H54 (cell line): ENCODE results near the gene BCLAF3.

Experiments used
- DNase-seq: peaks from one replicate; pipeline ENCODE4 v3.0.0; 2011; ENCODE audit warnings: low spot score, mixed read lengths; ENCODE audit not compliant: insufficient read length
- FAIRE-seq: peaks from 3 replicates; lab custom pipeline; 2011; peaks lifted over from hg19 to GRCh38; lab: Jason Lieb, UNC
- POLR2A ChIP-seq: IDR thresholded peaks from 2 replicates; pipeline ENCODE4 v1.6.1; 2011; ENCODE audit warnings: low read depth, mild to moderate bottlenecking, low read length

BCLAF3 gene

DNA sequence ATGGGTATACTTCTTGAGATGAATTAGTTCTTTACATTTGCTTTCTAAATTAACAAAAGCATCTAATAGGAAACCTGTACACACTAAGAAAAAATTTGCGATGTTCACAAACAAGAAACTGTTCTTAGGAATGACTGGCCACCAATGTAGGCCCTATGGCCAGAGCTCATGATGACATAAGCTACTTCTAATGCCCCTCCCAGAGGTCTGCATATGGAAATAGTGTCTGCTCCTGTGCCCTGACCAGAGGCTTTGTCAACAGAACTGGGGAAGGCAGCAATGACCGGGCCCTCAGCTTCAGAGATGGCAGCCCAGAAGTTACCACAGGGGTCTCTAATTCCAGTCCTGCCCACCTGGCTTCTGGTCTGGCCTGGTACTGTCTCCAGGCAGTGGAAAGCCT lies 15.0 kb upstream of the BCLAF3 start:
- no peak for TF ChIP-seq POLR2A
- FAIRE-seq: no peak
- no peak for DNase-seq

DNA sequence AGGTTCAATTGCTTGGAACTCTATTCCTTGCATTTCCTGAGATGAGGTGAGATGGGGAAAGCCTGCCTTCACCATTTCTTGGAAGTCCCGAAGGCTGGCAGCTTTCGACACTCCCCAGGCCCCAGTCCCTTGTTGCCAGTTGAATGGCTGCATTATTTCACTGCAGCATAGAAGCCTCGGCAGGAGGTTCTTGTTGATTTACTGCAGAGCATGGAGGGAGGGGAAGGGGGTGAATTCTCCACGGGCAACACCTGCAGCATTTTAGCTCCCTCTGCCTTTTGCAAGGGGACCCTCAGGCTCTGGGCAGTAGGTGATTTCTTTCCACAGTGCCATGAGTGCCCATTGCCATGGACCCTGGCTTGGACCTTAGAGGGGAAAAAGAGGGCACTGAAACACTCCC lies 10.7 kb upstream of the BCLAF3 start:
- DNase-seq (no peak), FAIRE-seq (no peak)
- no peak for TF ChIP-seq POLR2A

DNA sequence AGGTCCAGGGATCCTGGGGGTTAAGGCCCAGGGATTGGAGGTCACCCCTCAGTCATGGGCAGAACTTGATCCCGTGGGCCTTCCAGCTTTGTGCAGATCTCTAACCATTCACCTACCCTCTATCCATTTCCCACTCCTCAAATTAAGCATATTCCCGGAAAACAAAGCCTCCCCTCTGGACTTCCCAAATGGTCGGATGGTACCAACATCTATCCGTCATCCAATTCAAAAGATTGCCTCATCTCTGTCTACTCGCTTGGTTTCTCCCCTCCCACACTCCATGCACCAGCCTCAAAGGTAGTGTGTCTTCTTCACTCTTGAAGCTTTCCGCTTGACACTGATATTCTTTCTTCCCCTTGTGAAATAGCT lies 473 bp upstream of the BCLAF3 start:
- FAIRE-seq: no peak

DNA sequence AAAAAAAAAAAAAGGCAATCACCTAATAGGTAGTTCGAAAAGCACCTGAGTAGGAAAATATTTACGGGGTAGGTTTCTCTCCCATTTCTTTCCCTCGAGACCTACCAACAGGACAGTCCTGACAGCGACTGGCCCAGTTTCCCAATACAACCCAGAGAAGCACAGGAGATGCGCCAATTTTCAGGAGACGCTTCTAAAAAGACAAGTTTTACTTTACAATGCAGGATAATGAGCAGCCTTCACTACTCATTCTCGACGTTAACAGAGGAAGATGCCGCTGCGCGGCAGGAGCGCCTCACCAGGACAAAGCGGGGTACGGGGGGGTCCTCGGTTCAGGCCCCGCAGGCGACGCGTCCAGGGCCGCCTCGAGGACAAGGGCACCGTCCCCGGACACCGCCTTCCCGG lies 708 bp downstream of the BCLAF3 start:
- no peak for TF ChIP-seq POLR2A
- FAIRE-seq: no peak
- peak; percentile 7 for DNase-seq

More for the DNA sequence above, 473 bp upstream of the BCLAF3 start:
- no peak; the same call in 1 of the 2 replicates for TF ChIP-seq POLR2A
- DNase-seq: no peak

DNA sequence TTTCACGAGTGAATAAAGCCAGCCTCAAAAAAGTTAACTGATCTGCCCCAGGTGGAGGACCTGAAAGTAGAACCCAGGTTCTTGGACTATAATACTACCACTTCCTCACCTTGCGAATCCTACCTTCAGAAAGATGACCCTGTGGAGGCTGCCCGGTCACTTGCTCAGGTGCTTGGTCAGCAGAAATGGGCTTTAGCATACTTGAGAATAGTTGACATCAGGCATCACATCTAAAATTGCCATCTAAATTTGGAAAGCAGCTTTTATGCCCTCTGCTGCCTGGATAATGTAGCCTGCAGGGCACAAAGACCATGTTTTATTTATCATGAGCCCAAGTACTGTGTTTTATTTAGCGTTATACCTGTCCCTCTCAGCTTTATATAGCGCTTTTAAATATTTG lies 3.0 kb downstream of the BCLAF3 start:
- no peak for DNase-seq
- FAIRE-seq: no peak
- no peak for TF ChIP-seq POLR2A

DNA sequence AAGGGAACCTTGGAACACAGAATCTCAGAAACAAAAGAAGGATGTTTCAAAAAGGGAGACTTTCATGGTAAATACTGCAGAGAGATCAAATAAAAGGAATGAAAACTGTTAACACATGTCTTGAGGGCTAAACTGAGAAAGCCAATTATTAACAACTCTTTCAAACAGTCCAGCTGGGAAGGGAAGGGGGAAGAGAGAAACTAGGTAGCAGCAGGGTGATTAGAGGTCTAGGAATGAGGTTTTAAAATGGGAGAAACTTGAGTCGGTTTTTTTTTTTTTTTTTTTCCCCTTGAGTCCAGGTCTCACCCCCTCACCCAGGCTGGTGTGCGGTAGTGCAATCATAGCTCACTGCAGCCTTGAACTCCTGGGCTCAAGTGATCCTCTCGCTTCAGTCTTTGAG lies 4.3 kb downstream of the BCLAF3 start:
- TF ChIP-seq POLR2A: no peak
- DNase-seq (no peak), FAIRE-seq (no peak)

DNA sequence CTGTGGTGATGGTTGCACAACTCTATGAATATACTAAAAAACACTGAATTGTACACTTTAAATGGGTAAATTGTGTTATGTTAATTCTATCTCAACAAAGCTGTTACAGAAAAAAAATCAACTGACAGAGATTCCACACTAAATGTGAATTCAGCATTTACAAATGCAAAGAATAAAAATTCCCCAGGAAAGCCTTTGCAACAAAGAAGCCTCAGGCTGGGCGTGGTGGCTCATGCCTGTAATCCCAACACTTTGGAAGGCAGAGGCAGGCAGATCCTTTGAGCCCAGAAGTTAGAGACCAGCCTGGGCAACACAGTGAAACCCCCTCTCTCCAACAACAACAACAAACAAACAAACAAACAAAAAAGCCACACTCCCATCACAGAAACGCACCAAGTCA lies 8.9 kb downstream of the BCLAF3 start:
- no peak for FAIRE-seq
- DNase-seq: no peak
- no peak for TF ChIP-seq POLR2A

DNA sequence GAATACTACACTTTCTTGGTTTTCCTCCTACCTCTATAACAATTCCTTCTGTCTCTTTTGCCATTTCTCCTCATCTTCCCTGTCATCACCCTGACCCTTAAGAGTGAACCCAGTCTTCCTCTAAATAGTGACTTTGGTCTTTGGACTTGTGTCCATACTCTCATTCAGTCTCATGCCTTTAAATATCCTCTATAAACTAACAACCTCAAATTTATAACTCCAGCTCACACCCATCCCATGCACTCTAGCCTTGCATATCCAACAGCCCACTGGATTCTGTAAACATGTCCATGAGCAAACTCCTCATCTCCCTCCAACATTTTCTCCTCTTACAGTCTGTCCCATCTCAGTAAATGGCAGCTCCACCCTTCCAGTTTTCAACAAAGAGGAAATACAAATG lies 15.0 kb downstream of the BCLAF3 start:
- FAIRE-seq (no peak), DNase-seq (no peak)
- no peak for TF ChIP-seq POLR2A

DNA sequence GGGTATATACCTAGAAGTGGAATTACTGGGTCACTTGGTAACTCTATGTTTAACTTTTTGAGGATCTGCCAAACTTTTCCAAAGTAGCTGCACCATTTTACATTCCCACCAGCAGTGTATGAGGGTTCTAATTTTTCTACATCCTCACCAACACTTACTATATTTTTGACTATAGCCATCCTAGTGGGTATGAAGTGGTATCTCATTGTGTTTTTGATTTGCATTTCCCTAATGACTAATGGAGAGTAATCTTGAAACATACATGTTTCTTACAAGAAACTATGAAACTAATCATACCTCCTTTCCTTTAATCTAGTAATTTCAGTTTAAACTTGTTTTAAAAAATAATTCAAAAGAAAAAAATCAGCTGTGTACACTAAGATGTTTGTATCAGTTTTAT lies 17.9 kb downstream of the BCLAF3 start:
- FAIRE-seq (no peak), DNase-seq (no peak)
- no peak for TF ChIP-seq POLR2A

DNA sequence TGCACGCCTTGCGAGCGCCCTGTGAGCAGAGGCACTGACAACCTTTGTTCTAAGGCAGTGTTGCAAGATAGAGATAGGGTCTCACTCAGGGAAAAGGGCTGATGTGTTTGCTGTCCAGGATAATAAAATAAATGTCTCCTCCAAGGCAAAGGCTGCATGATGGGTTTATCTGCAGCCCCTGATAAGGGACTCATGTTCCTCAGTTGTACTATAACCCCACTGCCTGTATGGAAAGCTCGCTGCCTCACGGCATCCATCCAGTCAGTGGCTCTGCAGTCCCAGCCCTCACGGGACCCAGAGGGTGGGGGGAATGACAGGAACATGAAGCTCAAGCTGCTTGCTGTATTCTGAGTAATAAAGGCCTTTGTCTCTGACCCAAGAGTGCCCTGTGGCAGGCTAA lies 22.6 kb downstream of the BCLAF3 start:
- no peak for TF ChIP-seq POLR2A
- FAIRE-seq (no peak), DNase-seq (no peak)

DNA sequence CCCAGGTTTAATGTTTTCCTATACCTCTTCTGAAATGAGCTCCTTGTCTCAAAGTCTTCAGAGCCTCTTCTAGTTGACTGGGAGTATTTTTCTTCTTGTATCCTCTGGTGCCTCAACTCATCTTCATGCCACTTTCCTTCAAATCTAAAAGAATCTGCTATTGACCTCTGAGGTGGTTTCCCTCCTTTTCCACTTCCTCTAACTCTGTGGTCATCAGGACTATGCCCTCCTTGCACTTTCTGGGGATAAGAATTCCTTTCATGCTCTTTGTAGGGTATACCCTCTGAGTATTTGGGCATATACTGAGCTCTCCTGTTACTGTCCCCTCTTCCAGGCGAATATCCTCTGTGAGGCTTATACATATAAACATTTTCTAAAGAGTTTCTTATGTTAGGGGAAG lies 24.8 kb downstream of the BCLAF3 start:
- FAIRE-seq (no peak), DNase-seq (no peak)
- no peak for TF ChIP-seq POLR2A

DNA sequence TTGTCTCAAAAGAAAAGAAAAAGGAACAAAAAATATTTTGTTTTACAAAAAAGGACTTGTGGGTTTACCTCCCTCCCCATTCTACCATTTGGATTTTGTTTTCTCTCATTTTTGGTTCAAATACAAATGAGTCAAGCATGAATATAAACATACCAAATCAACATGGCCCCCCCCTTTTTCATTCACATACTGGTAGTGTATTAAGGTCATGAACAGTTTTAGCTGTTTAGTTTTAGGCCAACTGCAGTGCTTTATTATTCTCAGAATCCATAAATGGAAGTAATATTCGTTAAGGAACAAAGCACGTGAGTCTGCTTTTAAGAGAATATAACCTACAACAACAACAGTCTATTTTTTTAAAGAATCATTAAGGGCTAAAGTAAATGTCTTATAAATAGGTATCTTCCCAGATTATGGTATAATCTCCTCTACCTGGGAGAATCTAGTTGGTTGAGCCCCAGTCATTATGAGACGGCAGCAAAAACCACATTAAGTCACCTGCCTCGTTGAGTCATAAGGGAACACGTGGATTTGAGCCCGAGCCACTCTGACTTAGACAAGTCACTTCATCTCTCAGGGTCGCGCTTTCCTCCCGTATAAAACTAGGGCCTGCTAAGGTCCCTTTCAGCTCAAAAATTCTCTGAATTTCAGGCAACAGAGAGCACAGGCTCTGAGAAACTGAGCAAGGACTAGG lies 26.7 kb downstream of the BCLAF3 start:
- FAIRE-seq (no peak), DNase-seq (no peak)
- no peak for TF ChIP-seq POLR2A

DNA sequence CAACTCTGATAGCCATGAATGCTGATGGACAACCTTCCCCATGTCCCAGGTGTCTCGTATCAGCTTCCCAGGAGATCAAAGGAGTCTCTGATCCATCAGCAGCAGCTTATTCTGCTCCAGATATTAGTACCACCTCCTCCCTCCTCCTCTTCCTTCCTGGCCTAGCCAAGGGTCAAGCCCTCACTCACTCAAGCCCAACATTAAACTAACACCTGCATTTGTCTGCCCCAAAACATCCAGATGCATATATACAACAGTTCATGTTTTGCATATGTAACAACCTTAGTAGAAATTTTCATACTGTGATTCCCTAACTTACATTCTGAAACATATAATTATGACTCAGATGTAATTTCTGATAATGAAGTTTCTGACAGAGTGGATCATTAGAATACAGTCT lies 29.9 kb downstream of the BCLAF3 start:
- no peak for TF ChIP-seq POLR2A
- FAIRE-seq (no peak), DNase-seq (no peak)

DNA sequence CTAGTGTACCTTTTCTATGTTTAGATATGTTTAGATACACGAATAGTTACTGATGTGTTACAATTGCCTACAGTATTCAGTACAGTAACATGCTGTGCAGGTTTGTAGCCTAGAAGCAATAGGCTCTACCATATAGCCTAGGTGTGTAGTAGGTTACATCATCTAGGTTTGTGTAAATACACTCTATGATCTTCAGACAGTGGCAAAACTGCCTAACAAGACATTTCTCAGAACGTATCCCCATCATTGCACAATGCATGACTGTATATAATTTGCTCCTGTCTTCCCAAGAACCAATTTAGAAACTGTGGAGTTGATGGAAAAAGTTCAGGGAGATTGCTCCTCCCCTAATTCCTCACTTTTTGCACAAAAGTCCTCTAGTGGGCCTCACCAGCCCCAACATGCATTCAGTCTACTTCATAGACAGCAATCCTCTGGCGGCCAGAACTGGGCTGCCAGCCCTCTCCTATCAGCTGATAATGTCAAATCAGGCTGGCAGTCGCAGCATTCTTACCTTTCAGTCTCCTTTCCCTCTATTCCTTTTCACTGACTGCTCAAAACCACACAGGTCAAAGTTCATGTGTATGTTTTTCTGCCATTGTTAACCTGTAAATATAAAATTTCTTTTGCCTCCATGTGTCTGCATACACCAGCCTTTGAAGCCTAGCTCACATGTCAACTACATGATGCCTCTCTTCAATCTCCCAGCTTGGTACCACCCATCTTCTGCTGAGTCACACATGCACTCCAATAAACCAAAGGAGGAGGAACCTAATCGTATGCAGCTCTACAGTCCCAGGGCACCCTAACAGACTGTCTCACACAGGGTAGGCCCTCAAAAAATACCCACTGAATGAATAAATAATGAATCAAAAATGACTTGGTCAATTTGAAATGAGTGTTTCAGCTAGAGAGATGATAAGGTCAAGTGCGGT lies 32.0 kb downstream of the BCLAF3 start:
- no peak for DNase-seq
- no peak for TF ChIP-seq POLR2A
- no peak for FAIRE-seq

DNA sequence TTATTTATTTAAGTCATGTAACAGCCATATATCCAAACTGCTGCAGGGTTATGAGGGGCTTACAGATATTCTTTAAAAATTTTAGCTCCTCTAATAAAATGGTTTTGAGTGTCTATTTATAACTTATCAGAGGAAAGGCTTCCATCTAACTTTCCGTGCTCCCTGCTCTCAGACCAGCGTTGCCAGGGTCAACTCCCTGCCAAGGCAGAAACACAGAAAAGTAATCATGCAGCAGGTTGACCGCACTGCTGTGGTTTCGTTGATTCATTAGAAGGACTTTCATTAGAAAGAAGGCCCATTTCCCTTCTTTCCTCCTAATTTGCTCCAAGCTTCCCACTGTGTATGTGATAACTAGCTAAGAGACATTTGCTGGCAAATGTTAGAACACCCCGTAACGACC lies 33.9 kb downstream of the BCLAF3 start:
- FAIRE-seq: no peak
- no peak for DNase-seq
- no peak for TF ChIP-seq POLR2A

DNA sequence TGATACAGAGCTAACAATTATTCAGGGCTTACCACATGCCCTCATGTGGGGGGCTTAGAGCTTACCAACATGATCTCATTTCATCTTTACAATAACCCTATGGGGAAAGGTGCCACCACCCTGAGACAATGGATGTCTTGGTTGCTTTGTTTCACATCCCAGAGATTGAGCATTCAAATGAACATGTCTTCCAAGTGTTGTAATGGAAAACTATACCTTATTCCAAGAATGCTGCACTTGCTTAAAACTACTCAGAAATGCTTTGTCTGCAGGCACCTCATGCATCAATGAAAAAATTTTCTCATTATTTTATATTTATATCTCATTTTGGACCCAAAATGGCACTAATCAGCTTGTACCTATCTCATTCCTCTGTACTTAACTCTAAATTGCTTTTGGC lies 34.6 kb downstream of the BCLAF3 start:
- no peak for TF ChIP-seq POLR2A
- no peak for DNase-seq
- FAIRE-seq: no peak
